A549 (cell line): Measurements from ENCODE around the gene KCNN1.

Experiments used
- BHLHE40 ChIP-seq: IDR thresholded peaks from 2 replicates; pipeline ENCODE4 v1.6.1; 2012; ENCODE audit warnings: low read depth, low read length, inconsistent platforms
- CTCF ChIP-seq: fragments of >200 bp; sonication (Bioruptor Twin); formaldehyde crosslinking; IDR thresholded peaks from 3 replicates; pipeline ENCODE4 v1.5.1; 2016
- E2F6 ChIP-seq: IDR thresholded peaks from 2 replicates; pipeline ENCODE4 v1.6.1; 2012; ENCODE audit warnings: low read depth, borderline replicate concordance
- EP300 ChIP-seq, 2 experiments: fragments of >200 bp; sonication (Bioruptor Twin); formaldehyde crosslinking; IDR thresholded peaks; 2 replicates in 1 of 2; 3 replicates in 1 of 2; pipeline ENCODE4 v1.6.1; 2016 to 2017
- HDAC2 ChIP-seq: fragments of 200-600 bp; sonication (generic); IDR thresholded peaks from 2 replicates; pipeline ENCODE4 v1.6.1; 2016
- JUN ChIP-seq, 2 experiments: fragments of >200 bp; sonication (Bioruptor Twin); formaldehyde crosslinking; IDR thresholded peaks; 2 replicates in 1 of 2; 3 replicates in 1 of 2; pipeline ENCODE4 v1.6.1; 2016 to 2017
- MAFK ChIP-seq: fragments of 450-650 bp; IDR thresholded peaks from 2 replicates; pipeline ENCODE4 v1.6.1; 2014; ENCODE audit not compliant: partially characterized antibody
- POLR2A ChIP-seq: IDR thresholded peaks from 2 replicates; pipeline ENCODE4 v1.6.1; 2012; ENCODE audit warnings: mild to moderate bottlenecking, low read length
- RAD21 ChIP-seq, 2 experiments: fragments of >200 bp in 1 of 2; sonication (Bioruptor Twin) in 1 of 2; formaldehyde crosslinking in 1 of 2; IDR thresholded peaks in 1 of 2; conservative IDR thresholded peaks in 1 of 2; 2 replicates in 1 of 2; 3 replicates in 1 of 2; pipeline ENCODE4 v1.6.1; 2012 to 2018; ENCODE audit warnings: inconsistent platforms in 1 of 2
- REST ChIP-seq: fragments of 200-600 bp; sonication (generic); IDR thresholded peaks from 2 replicates; pipeline ENCODE4 v1.6.1; 2016; ENCODE audit warnings: antibody characterized with exemption, mild to moderate bottlenecking, moderate library complexity
- RNF2 ChIP-seq: fragments of 200-600 bp; sonication (generic); IDR thresholded peaks from 2 replicates; pipeline ENCODE4 v1.6.1; 2016; ENCODE audit warnings: low read depth, mild to moderate bottlenecking, antibody characterized with exemption, moderate library complexity, borderline replicate concordance
- USF2 ChIP-seq: fragments of 450-650 bp; IDR thresholded peaks from 2 replicates; pipeline ENCODE4 v1.6.1; 2014; ENCODE audit warnings: antibody characterized with exemption
- ZFP36 ChIP-seq: fragments of 450-650 bp; IDR thresholded peaks from 2 replicates; pipeline ENCODE4 v1.6.1; 2014; ENCODE audit warnings: borderline replicate concordance; ENCODE audit not compliant: partially characterized antibody

GRCh38 chr19:18000480-18000914 lies 33.6 kb downstream of the KCNN1 start:
- no peak for TF ChIP-seq CTCF
- TF ChIP-seq ZFP36, result no peak
- no peak for TF ChIP-seq RAD21 (conservative IDR thresholded peaks at IDR 0.05 in 1 of 2, IDR thresholded peaks at IDR 0.05 in 1 of 2)
- no peak for TF ChIP-seq POLR2A
- TF ChIP-seq USF2, result no peak
- TF ChIP-seq REST, result no peak
- TF ChIP-seq E2F6, result no peak
- TF ChIP-seq HDAC2, result no peak
- no peak for TF ChIP-seq MAFK
- no peak for TF ChIP-seq RNF2
- TF ChIP-seq EP300 (IDR thresholded peaks at IDR 0.05), result no peak
- no peak for TF ChIP-seq JUN (IDR thresholded peaks at IDR 0.05)
- TF ChIP-seq BHLHE40, result no peak
